NCI-H1105 (cell line): ENCODE results near the gene UGT1A10.
"Not testable (repeated sequence)": the region's sequence is repeated elsewhere in the genome, so short reads cannot be mapped to it uniquely, and the experiment has no call there.

Experiments used
- DNase-seq: peaks from one replicate; lab custom pipeline; 2025; lab: John Stamatoyannopoulos, UW

UGT1A10 gene

GRCh38 chr2:233636306-233636705 is at the start of gene UGT1A10:
TSS of gene UGT1A10 (plus strand) at chr2:233636448. CDS start at chr2:233636523, 75 bp downstream.
- DNase-seq, result not testable (repeated sequence)

GRCh38 chr2:233588400-233588799 is 47.8 kb upstream of the UGT1A10 start:
- DNase-seq, result no peak

GRCh38 chr2:233592706-233593105 is 43.5 kb upstream of the UGT1A10 start:
- not testable (repeated sequence) for DNase-seq

GRCh38 chr2:233593201-233593600 is 43.0 kb upstream of the UGT1A10 start:
- no peak for DNase-seq

GRCh38 chr2:233597522-233597921 is 38.7 kb upstream of the UGT1A10 start:
- DNase-seq, result no peak

GRCh38 chr2:233598952-233599351 is 37.3 kb upstream of the UGT1A10 start:
- no peak for DNase-seq

GRCh38 chr2:233600386-233600785 is 35.9 kb upstream of the UGT1A10 start:
- DNase-seq, result no peak

- DNase-seq, result no peak
These were observed 34.2 kb upstream of the UGT1A10 start for GRCh38 chr2:233602076-233602475.

GRCh38 chr2:233603520-233603919 is 32.7 kb upstream of the UGT1A10 start:
- DNase-seq, result no peak

- DNase-seq, result no peak
These were observed 31.4 kb upstream of the UGT1A10 start for GRCh38 chr2:233604826-233605225.

- DNase-seq, result no peak
These were observed 30.6 kb upstream of the UGT1A10 start for GRCh38 chr2:233605680-233606079.

GRCh38 chr2:233611284-233611683 is 25.0 kb upstream of the UGT1A10 start:
- no peak for DNase-seq

- DNase-seq, result not testable (repeated sequence)
These were observed 18.8 kb upstream of the UGT1A10 start, which contains the start of gene UGT1A8 for GRCh38 chr2:233617476-233617875. TSS of gene UGT1A8 (plus strand) at chr2:233617633. CDS start at chr2:233617708, 75 bp downstream.

- DNase-seq, result no peak
These were observed 16.0 kb upstream of the UGT1A10 start for GRCh38 chr2:233620204-233620603.

- not testable (repeated sequence) for DNase-seq
These were observed 14.4 kb upstream of the UGT1A10 start for GRCh38 chr2:233621863-233622262.

- DNase-seq, result no peak
These were observed 8.8 kb upstream of the UGT1A10 start for GRCh38 chr2:233627331-233628025.

GRCh38 chr2:233638836-233639235 is 2.6 kb downstream of the UGT1A10 start:
- DNase-seq, result no peak

- no peak for DNase-seq
These were observed 3.6 kb downstream of the UGT1A10 start for GRCh38 chr2:233639860-233640259.

- DNase-seq, result no peak
These were observed 6.9 kb downstream of the UGT1A10 start for GRCh38 chr2:233643128-233643527.

- not testable (repeated sequence) for DNase-seq
These were observed 9.8 kb downstream of the UGT1A10 start for GRCh38 chr2:233646033-233646432.

GRCh38 chr2:233650981-233651380 is 14.7 kb downstream of the UGT1A10 start:
- DNase-seq, result no peak

GRCh38 chr2:233651430-233651829 is 15.2 kb downstream of the UGT1A10 start:
- DNase-seq, result no peak

- no peak for DNase-seq
These were observed 18.3 kb downstream of the UGT1A10 start for GRCh38 chr2:233654501-233654900.

- no peak for DNase-seq
These were observed 18.8 kb downstream of the UGT1A10 start for GRCh38 chr2:233655043-233655442.
